ACC112 (cell line): ENCODE data around the gene MEIS1.
A peak's percentile ranks its signal among the peaks of the same experiment; 100 is the strongest.

Experiments used
- H2AFZ ChIP-seq: fragments of 200-600 bp; sonication (generic); one replicate; pipeline ENCODE4 v1.6.0; 2017; ENCODE audit warnings: antibody characterized with exemption, low read length; ENCODE audit not compliant: unreplicated experiment
- H3K27ac ChIP-seq: fragments of 200-600 bp; sonication (generic); 2 replicates; pipeline ENCODE4 v1.5.1; 2014; ENCODE audit warnings: low read depth, mild to moderate bottlenecking, antibody characterized with exemption, low read length, moderate library complexity
- H3K27me3 ChIP-seq: fragments of 200-600 bp; sonication (generic); 2 replicates; pipeline ENCODE4 v1.6.1; 2014; ENCODE audit warnings: mild to moderate bottlenecking, antibody characterized with exemption, low read length, moderate library complexity, mixed read lengths; ENCODE audit not compliant: insufficient read depth
- H3K36me3 ChIP-seq: fragments of 200-600 bp; sonication (generic); 2 replicates; pipeline ENCODE4 v1.6.1; 2016; ENCODE audit warnings: mild to moderate bottlenecking, antibody characterized with exemption, low read length, moderate library complexity, mixed read lengths; ENCODE audit not compliant: insufficient read depth
- H3K4me1 ChIP-seq: fragments of 200-600 bp; sonication (generic); one replicate; pipeline ENCODE4 v1.6.1; 2016; ENCODE audit warnings: low read length, mixed read lengths; ENCODE audit not compliant: insufficient read depth, unreplicated experiment, control insufficient read depth
- H3K4me3 ChIP-seq: fragments of 200-600 bp; sonication (generic); 2 replicates; pipeline ENCODE4 v1.5.1; 2014; ENCODE audit warnings: mild to moderate bottlenecking, low read depth, low read length
- H3K79me2 ChIP-seq: fragments of 200-600 bp; sonication (generic); one replicate; pipeline ENCODE4 v1.6.0; 2016; ENCODE audit warnings: low read length; ENCODE audit not compliant: control insufficient read depth, unreplicated experiment, insufficient read depth

The MEIS1 gene

GRCh38 chr2:66438891-66439811 is 4.2 kb downstream of the MEIS1 start:
- H3K27ac ChIP-seq: peak overlapping the region; percentile 72
- no peaks in the 10 kb centered on the region for H3K27me3 ChIP-seq
- H3K79me2 ChIP-seq: peaks cover 58% of the 10 kb centered on the region
- peaks cover 11% of the 10 kb centered on the region for H3K4me1 ChIP-seq
- H2AFZ ChIP-seq: peak overlapping the region; percentile 60
- peak overlapping the region; percentile 96 for H3K4me3 ChIP-seq
- no peaks in the 10 kb centered on the region for H3K36me3 ChIP-seq

- Histone ChIP-seq H2AFZ (peak overlapping the region; percentile 60), H3K4me3 (peak overlapping the region; percentile 96), H3K36me3 (no peaks in the 10 kb centered on the region), H3K4me1 (peaks cover 11% of the 10 kb centered on the region), H3K79me2 (peaks cover 58% of the 10 kb centered on the region), H3K27ac (peak overlapping the region; percentile 72), H3K27me3 (no peaks in the 10 kb centered on the region)
These were observed 5.1 kb downstream of the MEIS1 start for GRCh38 chr2:66439812-66440542.

DNA sequence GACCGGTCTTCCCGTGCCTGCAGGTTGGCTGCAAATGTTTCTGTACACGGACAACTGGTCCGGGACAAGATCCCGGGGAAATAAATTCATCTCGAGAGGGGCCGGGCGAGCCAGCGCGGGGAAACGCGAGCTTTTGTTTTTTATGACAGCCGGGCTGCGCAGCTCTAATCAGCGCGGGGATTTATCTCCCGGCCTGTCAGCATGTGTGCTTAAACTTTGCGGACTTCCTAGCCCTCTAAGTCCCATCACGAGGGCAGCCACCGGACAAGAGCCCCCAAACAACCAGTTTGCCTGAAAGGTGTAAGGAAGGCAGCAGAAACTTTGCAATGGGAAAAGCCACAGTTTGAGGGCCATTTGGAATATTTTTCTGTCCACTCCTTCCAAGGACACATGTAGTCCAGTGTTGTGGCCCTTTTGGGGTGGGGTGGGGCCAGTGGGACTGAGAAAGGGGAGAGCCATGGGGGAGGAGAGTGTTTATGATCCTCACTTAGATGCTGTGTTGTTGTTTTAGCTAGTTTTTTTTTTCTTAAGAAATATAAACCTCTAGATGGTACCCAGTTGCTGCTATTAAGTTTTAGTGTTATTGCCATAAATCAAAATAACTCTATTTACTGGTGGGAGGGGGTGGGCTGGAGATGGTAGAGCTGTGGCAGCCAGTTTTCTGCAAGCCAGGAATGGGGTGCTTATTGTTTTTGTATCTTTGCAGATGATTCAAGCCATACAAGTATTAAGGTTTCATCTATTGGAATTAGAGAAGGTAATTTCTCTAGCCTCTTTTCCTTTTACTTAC is 6.0 kb downstream of the MEIS1 start:
- Histone ChIP-seq H2AFZ (peak overlapping the region; percentile 81), H3K79me2 (peaks cover 53% of the 10 kb centered on the region), H3K4me1 (peaks cover 11% of the 10 kb centered on the region), H3K36me3 (no peaks in the 10 kb centered on the region), H3K27me3 (no peaks in the 10 kb centered on the region), H3K4me3 (peak overlapping the region; percentile 96), H3K27ac (peak overlapping the region; percentile 72; the same call in 1 of the 2 replicates)

- Histone ChIP-seq H3K4me1 (peaks cover 16% of the 10 kb centered on the region), H2AFZ (no peak overlapping the region), H3K27ac (no peak overlapping the region), H3K36me3 (no peaks in the 10 kb centered on the region), H3K27me3 (no peaks in the 10 kb centered on the region), H3K4me3 (peak overlapping the region; percentile 96), H3K79me2 (peaks cover 45% of the 10 kb centered on the region)
These were observed 6.8 kb downstream of the MEIS1 start for GRCh38 chr2:66441581-66442320.

DNA sequence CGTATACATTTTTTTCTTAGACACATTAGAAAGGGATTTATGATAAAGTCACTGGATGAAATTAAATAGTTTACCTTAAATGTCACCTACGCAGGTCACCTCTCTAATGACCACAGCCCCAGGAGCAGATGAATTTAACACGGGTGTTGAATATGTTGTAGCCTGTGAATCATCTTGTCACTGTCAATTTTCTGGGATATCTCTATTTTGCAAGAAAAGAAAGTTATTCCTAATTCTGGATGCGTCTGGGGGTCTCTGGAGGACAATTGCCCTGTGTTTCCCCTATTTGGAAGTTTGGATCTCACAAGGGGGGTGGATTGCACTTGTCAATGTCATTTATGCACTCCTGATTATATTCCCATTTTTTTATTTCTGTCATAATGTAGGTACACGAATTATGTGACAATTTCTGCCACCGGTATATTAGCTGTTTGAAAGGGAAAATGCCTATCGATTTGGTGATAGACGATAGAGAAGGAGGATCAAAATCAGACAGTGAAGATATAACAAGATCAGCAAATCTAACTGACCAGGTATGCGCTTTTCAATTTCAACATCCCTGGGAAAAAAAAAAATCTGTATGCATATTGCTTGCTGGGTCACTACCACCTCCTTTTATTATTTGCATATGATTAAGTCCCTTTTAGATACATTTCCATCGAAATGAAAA is 7.7 kb downstream of the MEIS1 start:
- Histone ChIP-seq H3K27me3 (no peaks in the 10 kb centered on the region), H2AFZ (no peak overlapping the region), H3K36me3 (no peaks in the 10 kb centered on the region), H3K4me3 (peak overlapping the region; percentile 63), H3K27ac (no peak overlapping the region), H3K79me2 (peaks cover 36% of the 10 kb centered on the region), H3K4me1 (peaks cover 16% of the 10 kb centered on the region)

DNA sequence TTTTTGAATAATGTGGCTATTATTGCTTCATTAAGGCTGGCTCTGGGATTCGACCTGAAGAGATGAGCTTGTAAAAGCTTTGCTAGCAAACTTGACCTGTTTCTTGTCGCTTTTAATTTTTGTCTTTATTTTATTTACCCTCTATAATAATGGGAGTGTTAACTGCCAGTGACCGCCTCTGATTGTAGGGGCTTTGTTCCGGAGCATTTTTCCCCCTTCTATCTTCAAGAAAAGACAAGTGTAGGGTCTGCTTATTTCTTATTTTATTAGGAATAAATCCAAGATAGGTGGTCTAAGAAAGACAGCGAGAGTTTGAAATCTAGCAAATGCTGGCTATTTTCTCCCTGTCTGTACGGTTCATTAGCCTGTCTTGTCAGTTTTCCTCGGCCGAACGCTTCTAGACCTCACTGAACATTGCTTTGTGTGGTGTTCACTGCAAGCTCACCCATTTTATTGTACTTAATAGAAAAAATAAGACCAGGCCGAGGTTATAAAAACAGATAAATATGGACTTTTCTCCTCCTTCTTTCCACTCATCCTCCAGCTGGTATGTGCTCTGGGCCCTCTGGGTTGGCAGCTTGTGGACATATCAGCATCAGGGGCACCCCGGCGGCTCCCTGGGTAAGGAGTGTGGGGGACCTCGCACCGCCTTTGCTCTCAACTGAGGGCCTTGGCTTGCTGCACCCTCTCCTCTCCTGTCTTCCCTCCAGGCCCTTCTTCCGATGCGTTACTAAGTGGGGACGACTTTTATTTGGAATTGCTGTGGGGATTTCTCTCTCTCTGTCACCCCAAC is 8.5 kb downstream of the MEIS1 start:
- Histone ChIP-seq H3K4me1 (peaks cover 16% of the 10 kb centered on the region), H3K79me2 (peaks cover 28% of the 10 kb centered on the region), H3K4me3 (peak overlapping the region; percentile 63), H3K36me3 (no peaks in the 10 kb centered on the region), H3K27ac (no peak overlapping the region; the same call in 1 of the 2 replicates), H2AFZ (no peak overlapping the region), H3K27me3 (no peaks in the 10 kb centered on the region)

DNA sequence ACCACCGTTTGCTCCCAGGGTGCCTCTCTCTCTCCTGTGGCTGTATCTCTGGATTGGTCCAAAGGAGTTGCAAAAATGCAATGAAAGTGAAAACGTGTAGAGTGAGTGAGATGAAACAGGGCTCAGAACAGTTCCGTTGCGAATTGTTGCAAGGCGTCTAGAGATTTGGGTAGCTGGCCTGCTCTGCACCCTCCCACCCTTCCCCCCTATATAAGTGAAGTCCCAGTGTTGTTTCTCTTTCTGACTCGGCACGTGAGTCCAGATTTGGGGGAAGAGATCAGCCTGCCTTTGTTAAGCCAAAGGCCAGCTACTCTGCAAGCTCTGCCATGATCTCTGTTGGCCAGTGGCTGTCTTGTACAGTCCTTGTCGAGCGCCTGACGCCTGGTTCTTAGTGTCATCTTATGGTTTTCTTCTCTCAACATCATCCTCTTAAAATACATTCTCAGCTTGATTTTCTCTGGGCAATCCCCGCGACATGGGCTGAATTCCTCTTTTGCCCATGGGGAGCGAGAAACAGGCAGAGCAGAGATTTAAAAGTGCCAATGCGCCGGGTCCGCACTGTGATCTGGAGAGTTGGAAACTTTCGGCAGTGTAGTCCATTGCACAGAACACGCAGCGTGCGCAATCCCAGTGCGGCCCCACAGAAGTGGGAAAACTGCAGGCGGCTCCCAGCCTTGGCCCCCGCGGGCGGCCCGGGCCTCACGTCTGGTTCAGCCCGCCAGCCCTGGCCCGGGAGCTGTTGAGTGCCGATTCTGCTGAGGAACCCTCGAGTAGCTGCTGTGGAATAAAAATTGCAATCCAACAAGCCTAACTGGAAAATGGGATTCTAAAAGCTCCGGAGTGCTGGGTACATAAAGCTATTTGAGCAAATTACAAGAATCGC is 9.3 kb downstream of the MEIS1 start:
- Histone ChIP-seq H3K36me3 (no peaks in the 10 kb centered on the region), H3K79me2 (peaks cover 21% of the 10 kb centered on the region), H2AFZ (peak overlapping the region; percentile 47), H3K4me3 (peak overlapping the region; percentile 63), H3K27ac (no peak overlapping the region; the same call in 1 of the 2 replicates), H3K4me1 (peaks cover 16% of the 10 kb centered on the region), H3K27me3 (no peaks in the 10 kb centered on the region)

DNA sequence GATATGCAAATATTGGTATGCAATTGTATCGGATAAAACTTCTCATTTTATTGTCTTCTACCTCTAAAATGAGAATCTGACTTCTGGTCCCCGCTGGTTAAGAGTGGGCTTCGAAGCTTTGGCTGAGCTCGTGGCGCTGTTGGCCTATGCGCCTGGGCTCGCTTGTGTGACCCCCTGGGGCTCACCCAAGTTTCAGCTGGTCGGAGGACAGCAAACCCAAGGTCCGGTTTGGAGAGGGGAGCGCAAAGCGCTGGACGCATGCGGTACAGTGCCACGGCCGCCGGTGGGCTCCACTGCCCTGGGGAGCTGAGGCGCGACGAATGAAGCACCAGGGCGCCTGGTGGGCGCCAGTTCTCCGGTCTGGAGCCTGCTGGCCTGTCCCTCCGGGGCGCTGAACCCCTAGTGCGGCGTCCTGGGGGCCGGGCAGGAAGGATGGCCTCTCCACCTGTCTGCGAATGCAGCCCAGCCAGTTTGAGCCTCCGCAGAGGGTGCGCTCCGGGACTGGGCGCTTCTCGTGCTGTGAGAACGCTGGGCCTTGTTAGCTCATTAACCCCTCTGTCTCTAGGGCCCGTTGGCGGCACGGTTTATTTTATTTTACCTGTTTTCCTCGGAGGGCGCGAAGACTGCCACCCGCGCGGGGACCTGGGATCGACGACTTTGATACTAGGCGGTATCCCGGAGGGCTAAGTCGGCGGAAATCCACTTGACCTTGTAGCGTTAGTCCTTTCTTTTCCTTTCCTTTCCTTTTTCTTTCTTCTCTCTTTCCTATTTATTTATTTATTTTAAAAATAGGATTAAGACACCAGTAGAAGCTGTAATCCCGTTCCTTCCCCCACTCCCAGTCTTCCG is 10.4 kb downstream of the MEIS1 start:
- H3K79me2 ChIP-seq: peaks cover 12% of the 10 kb centered on the region
- H3K36me3 ChIP-seq: no peaks in the 10 kb centered on the region
- peak overlapping the region; percentile 46 for H2AFZ ChIP-seq
- peak overlapping the region; percentile 56 for H3K4me3 ChIP-seq
- peaks cover 16% of the 10 kb centered on the region for H3K4me1 ChIP-seq
- no peaks in the 10 kb centered on the region for H3K27me3 ChIP-seq
- peak overlapping the region; percentile 2; the same call in 1 of the 2 replicates for H3K27ac ChIP-seq
